A549 (cell line): ENCODE results near the gene NEUROG1.

Experiments
- CBX2 ChIP-seq: fragments of 200-600 bp; sonication (generic); IDR thresholded peaks from 2 replicates; pipeline ENCODE4 v1.6.1; 2016; ENCODE audit warnings: low read depth, mild to moderate bottlenecking, borderline replicate concordance
- CEBPB ChIP-seq, 2 experiments: fragments of >200 bp in 1 of 2; sonication (Bioruptor Twin) in 1 of 2; formaldehyde crosslinking in 1 of 2; IDR thresholded peaks; 2 replicates each; pipeline ENCODE4 v1.6.1; 2012 to 2016
- CTCF ChIP-seq: fragments of >200 bp; sonication (Bioruptor Twin); formaldehyde crosslinking; IDR thresholded peaks from 3 replicates; pipeline ENCODE4 v1.5.1; 2016
- EP300 ChIP-seq, 2 experiments: fragments of >200 bp; sonication (Bioruptor Twin); formaldehyde crosslinking; IDR thresholded peaks; 2 replicates in 1 of 2; 3 replicates in 1 of 2; pipeline ENCODE4 v1.6.1; 2016 to 2017
- KDM1A ChIP-seq: fragments of 200-600 bp; sonication (generic); IDR thresholded peaks from 2 replicates; pipeline ENCODE4 v1.6.1; 2016; ENCODE audit warnings: low read depth, mild to moderate bottlenecking
- MAFK ChIP-seq: fragments of 450-650 bp; IDR thresholded peaks from 2 replicates; pipeline ENCODE4 v1.6.1; 2014; ENCODE audit not compliant: partially characterized antibody
- POLR2A ChIP-seq: IDR thresholded peaks from 2 replicates; pipeline ENCODE4 v1.6.1; 2012; ENCODE audit warnings: mild to moderate bottlenecking, low read length
- POLR2AphosphoS2 ChIP-seq: conservative IDR thresholded peaks from 2 replicates; pipeline ENCODE4 v1.6.1; 2012; ENCODE audit warnings: low read length, improper control_type of control experiment, inconsistent platforms
- RCOR1 ChIP-seq: fragments of 150-350 bp; IDR thresholded peaks from 2 replicates; pipeline ENCODE4 v1.6.1; 2014; ENCODE audit warnings: antibody characterized with exemption, low read length, low read depth
- REST ChIP-seq: fragments of 200-600 bp; sonication (generic); IDR thresholded peaks from 2 replicates; pipeline ENCODE4 v1.6.1; 2016; ENCODE audit warnings: antibody characterized with exemption, mild to moderate bottlenecking, moderate library complexity
- RNF2 ChIP-seq: fragments of 200-600 bp; sonication (generic); IDR thresholded peaks from 2 replicates; pipeline ENCODE4 v1.6.1; 2016; ENCODE audit warnings: low read depth, mild to moderate bottlenecking, antibody characterized with exemption, moderate library complexity, borderline replicate concordance
- TF ChIP-seq, protein P1 (sequence below): fragments of >200 bp; sonication (Bioruptor Twin); formaldehyde crosslinking; IDR thresholded peaks from 3 replicates; pipeline ENCODE4 v1.6.1; 2016
- TF ChIP-seq, protein P2 (sequence below): fragments of 250-450 bp; sonication (Bioruptor Pico); IDR thresholded peaks from 2 replicates; pipeline ENCODE4 v1.5.0; 2021; ENCODE audit warnings: mild to moderate bottlenecking, moderate library complexity, borderline replicate concordance

DNA sequence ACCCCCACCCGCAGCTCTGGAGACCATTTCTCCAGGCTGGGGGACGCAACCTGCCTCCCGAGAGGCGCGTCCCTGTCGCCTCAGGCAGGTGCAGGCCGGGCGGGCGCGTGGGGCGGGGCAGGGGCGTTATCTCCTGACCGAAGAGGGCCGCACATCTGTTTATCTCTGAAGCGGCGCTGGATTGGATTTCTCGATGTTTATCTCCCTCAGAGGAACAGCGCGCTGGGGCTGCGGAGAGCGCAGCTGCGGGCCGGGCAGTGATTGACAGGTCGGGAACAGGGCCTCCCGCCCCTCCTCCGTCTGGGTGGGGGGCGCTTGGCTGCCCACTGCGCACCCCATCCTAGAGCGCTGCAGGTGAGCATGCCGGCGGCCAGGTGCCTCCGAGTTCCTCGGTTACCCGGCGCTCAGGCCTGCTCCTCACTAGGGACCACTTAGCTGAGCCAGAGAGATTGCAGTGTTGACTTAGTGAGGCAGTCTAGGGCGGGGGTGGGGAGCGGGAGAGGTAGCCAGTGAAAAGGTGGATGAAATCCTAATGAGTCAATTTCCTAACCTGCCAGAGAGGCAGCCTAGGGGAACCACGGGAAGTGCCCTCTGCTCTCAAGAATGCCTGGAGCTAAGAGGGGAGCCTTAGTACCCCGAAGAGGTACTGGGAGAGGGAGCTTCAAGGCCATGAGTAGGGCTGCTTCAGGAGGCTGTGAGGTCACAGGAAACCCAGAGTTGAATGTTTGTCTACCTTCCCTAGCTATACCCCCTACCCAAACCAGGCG is 44.0 kb downstream of the NEUROG1 start:
- TF ChIP-seq, protein P1, sequence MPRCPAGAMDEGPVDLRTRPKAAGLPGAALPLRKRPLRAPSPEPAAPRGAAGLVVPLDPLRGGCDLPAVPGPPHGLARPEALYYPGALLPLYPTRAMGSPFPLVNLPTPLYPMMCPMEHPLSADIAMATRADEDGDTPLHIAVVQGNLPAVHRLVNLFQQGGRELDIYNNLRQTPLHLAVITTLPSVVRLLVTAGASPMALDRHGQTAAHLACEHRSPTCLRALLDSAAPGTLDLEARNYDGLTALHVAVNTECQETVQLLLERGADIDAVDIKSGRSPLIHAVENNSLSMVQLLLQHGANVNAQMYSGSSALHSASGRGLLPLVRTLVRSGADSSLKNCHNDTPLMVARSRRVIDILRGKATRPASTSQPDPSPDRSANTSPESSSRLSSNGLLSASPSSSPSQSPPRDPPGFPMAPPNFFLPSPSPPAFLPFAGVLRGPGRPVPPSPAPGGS: no peak
- no peak for TF ChIP-seq CEBPB (IDR thresholded peaks at IDR 0.05)
- no peak for TF ChIP-seq CTCF
- no peak for TF ChIP-seq RCOR1
- no peak for TF ChIP-seq REST
- no peak for TF ChIP-seq KDM1A
- no peak for TF ChIP-seq POLR2A
- TF ChIP-seq, protein P2, sequence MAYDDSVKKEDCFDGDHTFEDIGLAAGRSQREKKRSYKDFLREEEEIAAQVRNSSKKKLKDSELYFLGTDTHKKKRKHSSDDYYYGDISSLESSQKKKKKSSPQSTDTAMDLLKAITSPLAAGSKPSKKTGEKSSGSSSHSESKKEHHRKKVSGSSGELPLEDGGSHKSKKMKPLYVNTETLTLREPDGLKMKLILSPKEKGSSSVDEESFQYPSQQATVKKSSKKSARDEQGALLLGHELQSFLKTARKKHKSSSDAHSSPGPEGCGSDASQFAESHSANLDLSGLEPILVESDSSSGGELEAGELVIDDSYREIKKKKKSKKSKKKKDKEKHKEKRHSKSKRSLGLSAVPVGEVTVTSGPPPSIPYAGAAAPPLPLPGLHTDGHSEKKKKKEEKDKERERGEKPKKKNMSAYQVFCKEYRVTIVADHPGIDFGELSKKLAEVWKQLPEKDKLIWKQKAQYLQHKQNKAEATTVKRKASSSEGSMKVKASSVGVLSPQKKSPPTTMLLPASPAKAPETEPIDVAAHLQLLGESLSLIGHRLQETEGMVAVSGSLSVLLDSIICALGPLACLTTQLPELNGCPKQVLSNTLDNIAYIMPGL (CRISPR knock-in tag): no peak
- no peak for TF ChIP-seq EP300 (IDR thresholded peaks at IDR 0.05)
- no peak for TF ChIP-seq POLR2AphosphoS2
- TF ChIP-seq MAFK: no peak
- no peak for TF ChIP-seq CBX2
- no peak for TF ChIP-seq RNF2
